GM21528 (cell line): ENCODE results near the gene IQCC.

Experiments
- ATAC-seq: cut with Tn5 transposase; IDR thresholded peaks from one replicate; pipeline ENCODE4 v1.9.1; 2021; ENCODE audit warnings: mild to moderate bottlenecking, moderate library complexity; ENCODE audit not compliant: unreplicated experiment, low FRiP score

The IQCC gene

DNA sequence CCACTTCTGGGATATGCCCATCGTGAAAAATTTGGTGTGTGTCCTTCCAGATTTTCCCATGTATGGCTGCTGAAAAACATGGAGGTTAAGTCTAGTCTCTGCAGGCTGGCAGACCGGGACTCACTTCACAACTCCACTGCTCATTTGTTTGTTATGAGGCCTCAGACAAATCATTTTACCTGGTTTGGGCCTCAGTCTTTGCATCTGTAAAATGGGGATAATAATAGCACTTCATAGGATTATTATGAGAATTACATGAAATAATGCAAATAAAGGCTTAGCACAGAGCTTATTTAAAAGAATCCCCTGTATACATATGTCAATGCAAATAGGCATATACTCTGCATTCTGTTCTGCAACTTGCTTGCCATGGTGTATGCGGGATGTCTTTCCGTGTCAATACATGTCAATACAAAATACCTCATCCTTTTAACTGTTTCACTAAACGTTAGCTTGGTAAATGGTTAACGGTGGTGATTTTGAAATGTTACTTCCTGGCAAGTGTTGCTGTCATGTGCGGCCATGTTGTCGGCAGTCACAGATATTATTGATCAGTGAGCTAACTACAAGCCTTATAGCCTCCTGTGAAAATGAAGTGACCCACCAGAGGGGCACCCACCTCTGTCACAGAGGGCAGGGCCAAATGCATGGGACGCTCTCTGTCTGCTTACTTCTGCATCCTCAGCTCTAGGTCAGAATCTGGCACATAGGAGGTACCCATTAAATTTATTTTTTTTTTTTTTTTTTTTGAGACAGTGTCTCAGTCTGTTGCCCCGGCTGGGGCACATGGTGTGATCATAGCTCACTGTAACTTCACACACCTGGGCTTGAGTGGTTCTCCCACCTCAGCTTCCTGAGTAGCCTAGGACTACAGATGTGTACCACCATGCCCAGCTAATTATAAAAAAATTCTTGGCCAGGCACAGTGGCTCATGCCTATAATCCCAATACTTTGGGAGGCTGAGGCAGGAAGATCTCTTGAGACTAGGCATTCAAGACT lies 49.9 kb downstream of the IQCC start:
- no peak for ATAC-seq

DNA sequence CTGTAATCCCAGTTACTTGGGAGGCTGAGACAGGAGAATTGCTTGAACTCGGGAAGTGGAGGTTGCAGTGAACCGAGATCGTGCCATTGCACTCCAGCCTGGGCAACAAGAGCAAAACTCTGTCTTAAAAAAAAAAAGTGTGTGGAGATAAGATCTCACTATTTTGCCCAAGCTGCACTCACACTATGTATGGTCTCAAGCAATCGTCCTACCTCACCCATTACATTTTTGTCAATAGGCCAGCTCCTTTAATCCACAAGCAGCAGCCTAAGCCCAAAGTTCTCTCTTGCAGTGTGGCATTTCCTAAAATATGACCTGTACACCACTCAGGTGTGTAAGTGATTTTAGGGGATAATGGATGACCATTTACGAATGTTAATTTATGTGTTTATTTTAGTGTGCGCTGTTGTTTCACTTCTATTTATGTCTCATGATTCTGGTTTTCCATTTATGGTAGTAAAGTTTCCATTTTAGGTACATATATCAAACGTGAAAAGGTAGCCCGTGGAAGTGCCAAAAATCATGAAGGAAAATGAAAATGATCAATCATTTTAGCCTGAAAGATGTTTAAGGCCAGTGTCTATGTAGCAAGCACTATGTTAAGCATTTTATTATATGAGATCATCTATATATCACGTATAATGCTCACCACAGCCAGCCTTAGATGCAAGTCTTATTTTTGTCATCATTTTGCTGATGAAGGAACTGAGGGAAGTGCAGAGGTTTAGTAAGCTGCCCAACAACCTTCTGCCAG lies 51.2 kb downstream of the IQCC start:
- no peak for ATAC-seq

DNA sequence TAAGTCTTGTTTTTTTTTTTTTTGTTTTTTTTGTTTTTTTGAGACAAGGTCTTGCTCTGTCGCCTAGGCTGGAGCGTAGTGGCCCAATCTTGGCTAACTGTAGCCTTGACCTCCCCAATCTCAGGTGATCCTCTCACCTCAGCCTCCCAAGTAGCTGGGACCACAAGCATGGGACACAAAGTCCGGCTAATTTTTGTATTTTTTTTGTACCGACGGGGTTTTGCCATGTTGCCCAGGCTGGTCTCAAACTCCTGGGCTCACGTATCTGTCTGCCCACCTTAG lies 51.7 kb downstream of the IQCC start:
- ATAC-seq, result no peak
